ENCODE measurements around the gene TENT4B.
"Not testable (repeated sequence)": the region's sequence is repeated elsewhere in the genome, so short reads cannot be mapped to it uniquely, and the experiment has no call there.

Gene TENT4B

DNA sequence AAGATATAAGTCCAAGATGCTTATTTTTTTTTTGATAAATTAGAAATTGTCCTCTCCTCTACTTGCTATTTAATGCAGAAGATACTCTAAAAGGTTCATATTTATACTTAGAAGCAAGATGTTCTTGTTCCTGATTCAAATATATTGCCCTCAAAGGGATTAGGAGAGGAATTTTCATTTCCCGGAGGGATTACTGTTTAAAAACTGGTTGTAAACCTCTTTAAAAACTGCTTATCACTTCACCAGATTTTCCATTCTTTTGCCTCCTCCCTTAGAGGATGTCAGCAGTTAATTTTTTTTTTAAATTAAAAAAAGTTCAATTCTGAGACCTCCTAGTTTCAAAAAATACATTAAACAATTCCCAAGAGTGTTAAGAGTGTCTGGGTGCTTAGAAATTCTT lies 2.8 kb downstream of the TENT4B start:
- DNase-seq, result no peak

DNA sequence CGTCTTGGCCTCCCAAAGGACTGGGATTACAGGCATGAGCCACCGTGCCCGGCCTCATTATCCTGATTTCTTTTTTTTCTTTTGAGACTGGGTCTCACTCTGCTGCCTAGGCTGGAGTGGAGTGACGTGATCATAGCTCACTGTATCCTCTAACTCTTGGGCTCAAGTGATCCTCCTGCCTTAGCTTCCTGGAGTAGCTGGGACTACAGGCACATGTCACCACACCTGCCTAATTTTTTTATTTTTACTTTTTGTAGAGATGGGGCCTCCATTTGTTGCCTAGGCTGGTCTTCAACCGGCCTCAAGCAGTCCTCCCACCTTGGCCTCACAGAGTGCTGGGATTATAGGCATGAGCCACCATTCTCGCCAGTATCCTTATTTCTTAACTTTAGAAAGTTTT lies 3.5 kb downstream of the TENT4B start:
- DNase-seq, result no peak

DNA sequence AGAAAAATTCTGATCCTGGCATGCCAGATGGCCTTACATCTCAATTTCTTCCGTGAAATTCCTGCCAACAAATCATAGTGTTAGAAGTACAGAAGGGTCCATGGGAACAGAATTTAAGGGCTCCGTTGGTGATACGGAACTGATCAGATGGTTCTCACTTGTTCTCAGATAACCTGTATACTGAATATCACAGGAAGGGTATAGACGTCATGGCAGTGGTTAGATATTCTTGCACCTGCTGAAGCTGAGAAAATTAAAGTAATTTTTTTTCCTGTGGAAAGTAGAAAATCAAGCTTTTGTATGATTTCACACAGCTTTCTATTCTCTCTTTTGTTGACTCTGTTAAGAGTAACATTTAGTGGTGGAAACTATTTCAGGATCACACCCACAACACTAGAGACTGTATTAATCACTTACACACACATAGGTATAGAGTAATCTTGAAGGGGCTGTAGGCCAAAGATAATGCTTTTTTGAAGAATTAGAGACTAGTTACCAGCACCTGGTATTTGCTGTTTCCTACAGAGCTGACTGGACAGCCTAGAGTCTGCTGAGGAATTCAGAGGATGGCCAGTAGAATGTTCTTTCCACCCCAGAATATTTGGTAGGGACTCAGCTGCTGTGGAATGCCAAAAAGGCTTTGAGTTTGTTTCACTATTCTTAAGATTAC lies 7.5 kb downstream of the TENT4B start:
- no peak for DNase-seq

DNA sequence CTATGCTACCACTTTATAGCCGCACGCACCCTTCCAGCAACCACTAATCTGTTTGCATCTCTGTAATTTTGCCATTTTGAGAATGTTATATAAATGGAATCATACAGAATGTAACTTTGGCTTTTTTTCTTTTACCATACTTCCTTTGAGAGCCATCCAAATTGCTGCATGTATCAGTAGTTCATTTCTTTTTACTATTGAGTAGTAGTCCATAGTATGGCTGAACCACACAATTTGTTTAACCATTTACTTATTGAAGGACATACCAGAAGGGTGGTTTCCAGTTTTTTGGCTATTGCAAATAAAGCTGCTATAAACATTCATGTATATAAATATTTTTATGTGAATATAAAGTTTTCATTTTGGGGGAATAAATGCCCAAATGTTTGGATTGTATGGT lies 8.8 kb downstream of the TENT4B start:
- DNase-seq, result no peak

DNA sequence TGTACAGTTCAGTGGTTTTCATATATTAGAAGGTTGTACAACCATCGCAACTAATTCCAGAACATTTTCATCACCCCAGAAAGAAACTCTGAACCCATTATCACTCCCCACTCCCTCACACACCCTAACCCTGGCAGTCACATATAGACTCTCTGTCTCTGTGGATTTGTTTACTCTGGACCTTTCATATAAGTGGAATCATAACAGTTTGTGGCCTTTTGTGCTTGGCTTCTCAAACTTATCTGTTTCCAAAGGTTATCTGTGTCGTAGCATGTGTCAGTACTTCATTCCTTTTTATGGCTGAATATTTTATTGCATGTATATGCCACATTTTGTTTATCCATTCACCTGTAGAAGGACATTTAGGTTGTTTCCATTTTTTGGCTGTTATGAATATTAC lies 12.4 kb downstream of the TENT4B start:
- no peak for DNase-seq

DNA sequence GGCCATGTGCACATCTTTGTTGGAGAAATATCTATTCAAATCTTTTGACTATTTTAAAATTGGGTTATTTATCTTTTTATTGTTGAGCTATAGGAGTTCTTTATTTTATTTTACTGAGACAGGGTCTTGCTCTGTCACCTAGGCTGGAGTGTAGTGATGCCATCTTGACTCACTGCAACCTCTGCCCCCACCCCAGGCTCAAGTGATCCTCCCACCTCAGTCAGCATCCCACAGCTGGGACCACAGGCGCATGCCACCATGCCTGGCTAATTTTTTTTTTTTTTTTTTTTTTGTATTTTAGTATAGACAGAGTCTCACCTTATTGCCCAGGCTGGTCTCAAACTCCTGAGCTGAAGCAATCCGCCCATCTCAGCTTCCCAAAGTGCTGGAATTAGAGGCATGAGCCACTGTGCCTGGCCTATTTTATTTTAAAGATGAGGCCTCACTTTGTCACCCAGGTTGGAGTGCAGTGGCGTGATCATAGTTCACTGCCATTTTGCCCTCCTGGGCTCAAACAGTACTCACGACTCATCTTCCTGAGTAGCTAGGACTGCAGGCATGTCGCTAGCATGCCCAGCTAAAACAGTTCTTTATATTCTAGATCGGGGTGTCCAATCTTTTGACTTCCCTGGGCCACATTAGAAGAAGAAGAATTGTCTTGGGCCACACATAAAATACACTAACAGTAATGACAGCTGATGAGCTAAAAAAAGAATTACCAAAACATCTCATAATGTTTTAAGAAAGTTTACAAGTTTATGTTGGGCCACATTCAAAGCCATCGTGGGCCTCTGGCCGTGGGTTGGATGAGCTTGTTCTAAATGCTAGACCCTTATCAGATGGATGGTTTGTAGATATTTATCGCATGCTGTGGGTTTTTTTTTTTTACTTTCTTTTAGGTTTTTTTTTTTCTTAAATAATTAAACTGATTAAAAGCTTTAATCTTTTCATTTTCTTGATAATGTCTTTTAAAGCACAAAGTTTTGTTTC lies 13.7 kb downstream of the TENT4B start:
- no peak for DNase-seq

DNA sequence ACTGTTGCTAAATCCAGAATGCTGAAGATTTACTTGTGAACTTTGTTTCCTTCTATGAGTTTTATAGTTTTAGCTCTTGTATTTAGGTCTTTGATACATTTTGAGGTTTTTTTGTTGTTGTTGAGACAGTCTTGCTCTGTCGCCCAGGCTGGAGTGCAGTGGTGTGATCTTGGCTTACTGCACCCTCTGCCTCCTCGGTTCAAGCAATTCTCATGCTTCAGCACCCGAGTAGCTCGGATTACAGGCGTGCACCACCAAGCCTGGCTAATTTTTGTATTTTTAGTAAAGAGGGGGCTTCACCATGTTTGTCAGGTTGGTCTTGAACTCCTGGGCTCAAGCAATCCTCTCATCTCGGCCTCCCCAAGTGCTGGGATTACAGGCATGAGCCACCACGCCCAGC lies 14.4 kb downstream of the TENT4B start:
- DNase-seq, result no peak

DNA sequence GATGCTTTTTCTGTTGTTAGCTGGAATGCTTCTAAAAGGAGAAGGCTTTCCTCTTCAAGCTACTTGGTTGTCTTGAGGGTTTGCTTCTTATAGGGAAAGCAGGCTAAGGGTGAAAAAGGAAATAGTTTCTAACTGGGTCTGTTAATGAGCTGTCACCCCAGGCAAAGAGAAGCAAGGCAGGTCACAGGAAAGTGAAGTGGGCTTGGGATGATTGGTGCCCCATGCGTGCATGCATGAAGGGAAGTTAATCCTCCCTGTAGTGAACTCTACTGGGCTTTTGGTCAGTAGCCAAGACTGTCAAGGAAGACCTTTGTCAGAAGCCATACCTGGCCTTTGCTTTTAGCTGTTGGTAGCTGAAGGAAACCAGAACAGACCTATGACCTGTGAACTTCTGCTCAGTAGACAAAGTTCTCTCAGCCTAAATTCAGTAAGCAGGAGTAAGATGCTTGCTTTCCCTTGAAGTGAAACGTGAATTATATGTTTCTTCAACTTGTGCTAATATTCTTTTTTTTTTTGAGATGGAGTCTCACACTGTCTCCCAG lies 16.5 kb downstream of the TENT4B start:
- no peak for DNase-seq

DNA sequence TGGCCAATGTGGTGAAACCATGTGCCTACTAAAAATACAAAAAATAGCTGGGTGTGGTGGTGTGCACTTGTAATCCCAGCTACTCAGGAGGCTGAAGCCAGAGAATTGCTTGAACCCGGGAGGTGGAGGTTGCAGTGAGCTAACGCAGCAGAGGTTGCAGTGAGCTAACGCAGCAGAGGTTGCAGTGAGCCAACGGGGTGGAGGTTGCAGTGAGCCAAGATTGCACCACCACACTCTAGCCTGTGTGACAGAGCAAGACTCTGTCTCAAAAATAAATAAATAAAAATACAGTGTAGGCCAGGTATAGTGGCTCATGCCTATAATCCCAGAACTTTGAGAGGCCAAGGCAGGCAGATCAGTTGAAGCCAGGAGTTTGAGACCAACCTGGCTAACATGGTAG lies 18.7 kb downstream of the TENT4B start:
- DNase-seq, result not testable (repeated sequence)

DNA sequence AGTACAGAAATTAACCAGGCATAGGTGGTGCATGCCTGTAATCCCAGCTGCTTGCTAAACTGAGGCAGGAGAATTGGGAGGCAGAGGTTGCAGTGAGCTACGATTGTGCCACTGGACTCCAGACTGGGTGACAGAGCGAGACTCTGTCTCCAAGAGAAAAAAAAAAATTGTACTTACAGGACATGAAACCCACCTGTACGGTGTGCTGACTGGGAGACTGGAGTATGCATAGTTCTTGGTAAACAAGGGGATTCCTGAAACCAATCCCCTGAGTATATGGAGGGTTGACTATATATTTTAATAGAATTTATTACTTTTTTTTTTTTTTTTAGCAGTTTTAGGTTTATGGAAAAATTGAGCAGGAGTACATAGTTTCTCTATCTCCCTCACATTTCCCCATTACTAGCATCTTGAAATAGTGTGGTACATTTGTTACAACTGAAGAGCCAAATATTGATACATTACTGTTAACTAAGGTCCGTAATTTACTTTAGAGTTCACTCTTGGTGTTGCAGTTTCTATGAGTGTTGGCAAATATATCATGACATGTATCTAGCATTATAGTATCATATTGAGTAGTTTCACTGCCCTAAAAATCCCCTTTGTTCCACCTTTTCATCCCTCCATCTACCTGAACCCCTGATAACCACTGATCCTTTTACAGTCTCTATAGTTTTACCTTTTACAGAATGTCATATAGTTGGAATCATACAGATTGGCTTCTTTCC lies 19.3 kb downstream of the TENT4B start:
- no peak for DNase-seq

DNA sequence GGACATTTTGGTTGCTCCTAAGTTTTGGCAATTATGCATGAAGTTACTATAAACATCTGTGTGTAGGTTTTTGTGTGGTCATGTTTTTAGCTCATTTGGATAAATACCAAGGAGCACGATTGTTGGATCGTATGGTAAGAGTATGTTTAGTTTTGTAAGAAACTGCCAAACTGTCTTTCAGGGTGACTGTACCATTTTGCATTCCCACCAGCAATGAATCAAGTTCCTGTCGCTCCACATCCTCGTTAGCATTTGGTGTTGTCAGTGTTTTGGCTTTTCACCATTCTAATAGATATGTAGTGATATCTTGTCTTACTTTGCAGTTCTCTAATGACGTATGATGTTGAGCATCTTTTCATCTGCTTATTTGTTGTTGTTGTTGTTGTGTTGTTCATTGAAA lies 20.2 kb downstream of the TENT4B start:
- DNase-seq, result no peak

DNA sequence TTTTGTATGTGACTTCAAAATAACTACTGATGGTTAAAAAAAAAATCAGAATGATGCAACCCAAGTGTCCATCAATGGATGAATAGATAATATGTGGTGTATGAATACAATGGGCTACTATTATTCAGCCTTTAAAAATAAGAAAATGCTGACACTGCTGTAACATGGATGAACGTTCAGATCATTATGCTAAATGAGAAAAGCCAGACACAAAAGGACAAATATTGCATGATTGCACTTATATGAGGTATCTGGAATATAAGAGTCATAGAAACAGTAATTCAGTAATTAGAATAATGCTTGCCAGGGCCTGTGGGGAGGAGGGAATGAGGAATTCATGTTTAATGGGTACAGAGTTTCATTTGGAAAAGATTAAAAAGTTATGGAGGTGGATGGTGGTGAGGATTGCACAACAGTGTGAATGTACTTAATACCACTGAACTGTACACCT lies 25.4 kb downstream of the TENT4B start:
- no peak for DNase-seq

DNA sequence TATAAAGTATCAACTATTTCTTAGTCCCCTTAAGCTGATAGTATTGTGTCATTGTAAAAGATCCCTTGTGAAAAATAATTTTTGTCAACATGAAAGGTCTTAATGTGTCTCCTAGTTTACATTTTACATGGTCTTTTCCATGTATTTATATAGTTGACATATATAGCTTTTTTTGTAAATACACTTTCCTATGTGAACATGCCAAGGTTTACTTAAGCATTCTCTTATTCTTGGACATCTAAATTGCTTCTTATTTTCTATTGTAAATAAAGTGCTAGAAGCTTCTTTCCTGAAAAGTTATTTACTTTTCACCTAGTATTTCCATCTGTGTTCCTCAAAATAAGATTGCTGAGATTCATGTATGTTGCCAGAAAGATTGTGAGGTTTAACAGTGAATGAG lies 29.3 kb downstream of the TENT4B start:
- no peak for DNase-seq

DNA sequence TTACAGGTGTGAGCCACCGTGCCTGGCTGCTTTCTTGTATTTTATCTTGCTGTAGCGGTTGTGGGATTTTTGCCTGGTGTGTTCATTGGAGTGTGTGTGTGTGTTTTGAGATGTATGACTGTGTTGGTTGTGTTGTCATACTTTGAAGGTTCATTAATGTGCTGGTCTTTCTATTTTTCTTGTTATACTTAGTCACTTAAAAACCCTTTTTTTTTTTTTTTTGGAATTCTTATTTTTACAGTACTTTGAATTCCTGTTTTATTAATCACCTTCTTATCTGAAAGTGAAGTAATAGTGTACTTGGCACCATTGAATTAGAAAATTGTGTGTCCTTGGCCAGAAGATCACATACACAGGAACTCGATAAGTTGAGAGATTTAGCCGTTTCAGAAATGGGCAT lies 30.2 kb downstream of the TENT4B start:
- no peak for DNase-seq

DNA sequence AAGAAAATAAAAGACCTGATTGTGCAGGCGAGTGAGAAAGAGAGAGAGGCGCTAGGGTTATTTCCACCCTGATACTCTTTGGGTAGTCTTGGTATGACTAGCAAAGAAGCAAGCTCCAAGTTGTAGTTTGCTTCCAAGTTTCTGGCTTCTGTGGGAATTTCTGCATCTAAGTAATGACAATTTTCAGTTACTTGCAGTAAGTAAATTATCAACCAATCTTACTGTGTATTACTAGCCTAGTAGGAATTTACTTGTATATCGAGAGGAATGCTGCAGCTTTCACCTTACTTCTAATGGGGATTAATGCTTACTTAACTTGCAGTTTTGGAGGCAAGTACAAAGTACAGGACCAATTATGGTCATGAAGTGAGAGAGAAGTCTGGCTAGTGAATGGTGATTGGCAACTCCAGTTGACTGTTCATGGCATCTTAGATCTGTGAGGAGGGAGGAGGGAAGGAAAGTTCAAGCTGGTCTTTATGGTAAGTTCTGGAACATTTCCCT lies 31.9 kb downstream of the TENT4B start:
- no peak for DNase-seq

DNA sequence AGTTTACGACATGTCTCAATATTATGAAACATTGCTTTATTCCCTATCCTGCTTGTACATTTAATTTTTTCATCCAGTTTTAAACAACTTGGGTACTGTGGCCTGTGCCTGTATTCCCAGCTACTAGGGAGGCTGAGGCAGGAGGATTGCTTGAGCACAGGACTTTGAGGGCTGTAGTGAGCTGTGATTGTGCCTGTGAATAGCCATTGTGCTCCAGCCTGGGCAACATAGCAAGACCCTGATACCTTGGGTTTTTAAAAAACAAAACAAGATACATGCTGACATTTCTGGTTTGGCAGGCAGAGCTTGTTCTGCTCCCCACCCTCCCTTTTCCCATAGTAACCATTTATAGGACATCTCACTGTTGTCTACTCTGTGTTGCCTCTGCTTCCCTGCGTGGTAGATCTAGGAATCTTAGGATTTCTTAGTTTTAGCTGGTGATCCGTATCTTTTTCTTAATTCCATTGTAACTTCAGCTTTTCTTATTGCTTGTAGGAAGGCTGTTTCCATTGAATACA lies 35.6 kb downstream of the TENT4B start:
- DNase-seq, result no peak

DNA sequence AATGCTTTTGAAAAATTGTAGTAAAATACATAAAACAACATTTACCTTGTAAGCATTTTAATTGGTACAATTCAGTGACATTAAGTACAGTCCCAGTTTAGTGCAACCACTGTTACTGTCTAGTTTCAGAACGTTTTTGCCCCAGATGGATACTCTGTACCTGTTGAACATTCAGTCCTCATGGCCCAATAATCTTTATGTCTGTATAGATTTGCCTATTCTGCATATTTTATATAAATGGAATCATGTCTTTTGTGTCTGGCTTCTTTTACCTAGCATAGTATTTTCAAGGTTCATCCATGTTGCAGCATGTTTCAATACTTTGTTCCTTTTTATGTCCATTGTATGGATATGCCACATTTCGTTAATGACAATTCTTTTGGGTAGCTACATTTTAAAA lies 37.2 kb downstream of the TENT4B start:
- DNase-seq, result no peak

DNA sequence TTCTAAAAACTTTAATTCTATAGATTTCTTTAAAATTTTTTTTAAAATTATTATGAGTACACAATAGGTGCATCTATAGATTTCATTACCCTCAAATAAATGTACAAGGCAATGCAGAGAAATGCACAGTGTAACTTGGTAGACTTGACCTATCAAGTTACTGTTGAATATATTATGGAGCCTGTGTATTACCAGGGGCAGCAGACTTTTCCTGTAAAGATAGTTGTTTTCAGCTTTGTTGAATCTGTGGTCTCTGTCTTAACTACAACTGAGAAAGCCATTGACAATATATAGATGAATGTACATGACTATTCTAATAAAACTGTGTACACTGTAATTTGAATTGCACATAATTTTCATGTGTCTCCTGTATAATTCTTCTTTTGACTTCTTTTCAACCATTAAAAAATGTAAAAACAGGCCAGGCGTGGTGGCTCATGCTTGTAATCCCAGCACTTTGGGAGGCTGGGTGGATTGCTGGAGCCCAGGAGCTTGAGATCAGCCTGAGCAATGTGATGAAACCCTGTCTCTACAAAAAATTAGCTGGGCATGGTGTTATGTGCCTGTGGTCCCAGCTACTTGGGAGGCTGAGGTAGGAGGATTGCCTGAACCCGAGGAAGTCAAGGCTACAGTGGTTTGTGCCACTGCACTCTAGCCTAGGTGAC lies 39.4 kb downstream of the TENT4B start:
- no peak for DNase-seq

DNA sequence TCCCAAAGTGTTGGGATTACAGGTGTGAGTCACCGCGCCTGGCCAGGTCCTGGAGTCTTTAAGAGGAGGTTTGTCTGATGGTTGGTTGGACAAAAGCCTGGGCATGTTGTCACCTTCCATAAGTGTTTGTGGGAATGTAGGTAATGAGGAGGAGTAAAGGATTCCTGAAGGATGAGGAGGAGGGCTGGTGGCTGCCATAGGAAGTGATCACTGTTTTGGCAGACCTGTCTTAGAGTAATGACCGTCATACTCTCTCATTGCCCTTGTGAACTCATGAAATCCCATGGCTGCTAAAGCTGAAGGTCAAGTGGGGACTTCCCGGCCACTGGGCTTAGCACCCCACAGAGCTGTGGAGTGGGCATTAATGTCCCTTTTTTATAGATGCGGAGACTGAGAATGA lies 40.5 kb downstream of the TENT4B start:
- DNase-seq, result no peak

DNA sequence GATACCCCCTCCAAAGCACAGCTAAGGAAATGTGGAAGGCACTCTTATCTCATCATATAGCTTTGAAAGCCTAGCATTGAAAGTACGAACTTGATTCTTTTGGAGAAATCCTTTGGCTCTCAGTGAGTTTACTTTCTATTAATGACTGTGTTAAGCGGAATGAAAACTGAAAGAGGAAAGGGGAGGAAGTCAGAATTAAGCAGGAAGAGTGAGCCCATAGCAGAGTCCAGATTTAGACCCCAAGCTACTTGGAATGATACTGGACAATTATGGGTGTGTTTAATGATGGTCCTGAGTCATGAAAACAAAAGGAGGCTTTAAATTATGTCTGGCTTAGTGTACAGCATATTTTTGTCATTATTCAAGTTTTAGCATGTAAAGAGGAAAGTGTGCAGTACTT lies 42.2 kb downstream of the TENT4B start:
- no peak for DNase-seq

DNA sequence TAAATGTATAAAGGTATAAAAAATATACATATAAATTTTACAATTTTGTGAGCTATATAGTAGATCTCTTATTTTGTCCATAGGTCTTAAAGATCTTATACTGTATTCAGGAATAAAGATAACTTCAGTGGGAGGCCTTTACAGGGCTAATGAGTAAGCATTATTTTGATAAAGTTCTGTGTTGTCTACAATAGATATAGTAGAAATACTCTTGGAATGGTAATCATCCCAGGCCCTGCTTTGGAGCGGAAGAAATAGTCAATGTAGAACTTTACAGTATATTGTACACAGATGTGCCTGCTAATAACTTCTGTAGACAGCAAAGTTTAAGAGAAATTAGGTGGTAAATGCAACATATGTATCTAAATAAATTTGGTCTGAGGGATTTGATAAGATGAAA lies 42.6 kb downstream of the TENT4B start:
- DNase-seq, result no peak

DNA sequence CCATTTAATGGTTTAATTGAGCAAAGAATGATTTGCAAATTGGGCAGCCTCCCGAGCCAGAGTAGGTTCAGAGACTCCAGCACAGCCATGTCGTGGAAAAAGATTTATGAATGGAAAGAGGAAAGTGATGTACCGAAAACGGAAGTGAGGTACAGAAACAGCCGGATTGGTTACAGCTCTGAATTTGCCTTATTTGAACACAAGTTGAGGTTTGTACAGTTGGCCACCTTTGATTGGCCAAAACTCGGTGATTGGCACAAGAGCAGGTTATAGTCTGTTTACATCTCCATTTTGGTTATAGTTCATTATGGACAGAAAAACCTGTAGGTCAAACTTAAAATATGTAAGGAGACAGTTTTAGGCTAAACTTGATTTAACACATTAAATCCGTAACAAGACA lies 44.5 kb downstream of the TENT4B start:
- no peak for DNase-seq
